GM19099 (cell line): Measurements from ENCODE around the gene SBNO2.

Source experiments
- POLR2A ChIP-seq: IDR thresholded peaks from 3 replicates; pipeline ENCODE4 v1.6.1; 2011; ENCODE audit warnings: low read depth; ENCODE audit not compliant: insufficient read length; ENCODE audit errors: extremely low read depth

SBNO2 gene

GRCh38 chr19:1082928-1083816, 90.9 kb downstream of the SBNO2 start:
- TF ChIP-seq POLR2A = no peak

GRCh38 chr19:1082165-1082927, 91.7 kb downstream of the SBNO2 start:
- no peak for TF ChIP-seq POLR2A

- TF ChIP-seq POLR2A = no peak
Measured at GRCh38 chr19:1081301-1082164, 92.5 kb downstream of the SBNO2 start.

GRCh38 chr19:1080360-1081161, 93.5 kb downstream of the SBNO2 start:
- TF ChIP-seq POLR2A = no peak

GRCh38 chr19:1079566-1080111, 94.4 kb downstream of the SBNO2 start:
- no peak for TF ChIP-seq POLR2A

- no peak for TF ChIP-seq POLR2A
Measured at GRCh38 chr19:1076951-1077350, 97.1 kb downstream of the SBNO2 start.

- no peak for TF ChIP-seq POLR2A
Measured at GRCh38 chr19:1076046-1076386, 98.1 kb downstream of the SBNO2 start.

GRCh38 chr19:1074544-1075283, 99.4 kb downstream of the SBNO2 start:
- no peak for TF ChIP-seq POLR2A

GRCh38 chr19:1073956-1074517, 100.0 kb downstream of the SBNO2 start:
- TF ChIP-seq POLR2A = no peak

- no peak for TF ChIP-seq POLR2A
Measured at GRCh38 chr19:1073063-1073955, 100.8 kb downstream of the SBNO2 start.

GRCh38 chr19:1072371-1073015, 101.6 kb downstream of the SBNO2 start:
- TF ChIP-seq POLR2A = no peak
